CD4-positive, alpha-beta T cell treated with Interleukin-21 for 1 hour (primary cell): ENCODE results near the gene SCO2.
A peak's percentile ranks its signal among the peaks of the same experiment; 100 is the strongest.

ENCODE experiments used
- DNase-seq: peaks from one replicate; pipeline ENCODE4 v3.0.0-alpha.2; 2020

Gene SCO2, protein sequence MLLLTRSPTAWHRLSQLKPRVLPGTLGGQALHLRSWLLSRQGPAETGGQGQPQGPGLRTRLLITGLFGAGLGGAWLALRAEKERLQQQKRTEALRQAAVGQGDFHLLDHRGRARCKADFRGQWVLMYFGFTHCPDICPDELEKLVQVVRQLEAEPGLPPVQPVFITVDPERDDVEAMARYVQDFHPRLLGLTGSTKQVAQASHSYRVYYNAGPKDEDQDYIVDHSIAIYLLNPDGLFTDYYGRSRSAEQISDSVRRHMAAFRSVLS

DNA sequence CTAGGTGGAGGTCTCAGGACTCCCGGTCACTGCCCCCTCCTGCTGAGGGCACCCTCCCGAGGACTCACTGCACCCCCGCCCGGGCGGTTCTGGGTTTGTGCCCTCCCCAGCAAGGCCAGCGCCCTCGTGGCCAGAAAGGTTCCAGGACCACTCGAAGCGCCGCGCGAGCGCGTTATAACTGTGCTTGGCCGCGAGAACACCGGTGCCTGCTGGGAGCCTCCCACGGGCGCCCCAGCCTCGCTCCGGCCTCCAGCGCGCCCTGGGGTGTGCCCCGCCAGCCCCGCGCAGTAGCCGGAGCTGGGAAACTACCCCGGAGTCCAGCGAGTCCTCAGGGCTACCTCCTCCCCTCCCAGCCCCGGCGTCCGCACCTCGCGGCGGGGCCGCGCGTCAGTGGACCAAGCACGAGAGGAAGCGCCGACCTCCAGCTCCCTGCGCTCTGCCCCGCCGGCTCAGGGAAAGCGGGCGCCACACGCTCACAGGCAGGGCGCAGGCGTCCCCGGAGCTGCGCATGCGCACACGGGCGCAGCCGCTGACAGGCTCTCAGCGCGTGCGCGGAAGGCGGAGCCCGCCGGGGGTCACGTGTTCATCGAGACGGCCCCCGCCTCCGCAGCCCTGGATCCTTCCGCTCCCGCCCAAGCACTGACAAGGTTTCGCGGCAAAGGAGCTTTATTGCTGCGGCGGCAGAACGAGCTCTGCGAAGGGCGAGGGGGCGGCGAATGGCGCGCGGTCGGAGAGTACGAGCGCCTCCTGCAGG lies at the start of gene SCO2:
SCO2 (minus strand) TSS at position 495 of the 754 bp plus-strand sequence. CDS start 1,187 bp downstream, outside the sequence.
- peak; percentile 97 for DNase-seq

DNA sequence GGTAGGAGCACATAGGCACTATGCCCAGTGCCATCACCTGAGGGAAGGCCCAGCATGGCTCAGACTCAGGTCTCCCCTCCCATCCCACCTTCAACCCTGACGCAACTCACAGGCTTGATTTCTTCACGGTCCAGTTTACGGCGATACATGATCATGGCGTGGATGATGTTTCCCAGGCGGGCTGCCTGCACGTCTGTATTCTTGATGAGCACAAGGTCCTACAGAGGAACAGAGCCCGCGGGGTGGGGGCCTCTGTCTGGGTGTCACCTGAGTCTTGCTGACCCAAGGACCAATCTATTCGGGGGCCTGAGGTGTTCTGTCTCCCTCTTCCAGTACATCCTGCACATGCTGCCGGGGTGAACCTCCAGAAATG lies 49.0 kb upstream of the SCO2 start:
- no peak for DNase-seq

DNA sequence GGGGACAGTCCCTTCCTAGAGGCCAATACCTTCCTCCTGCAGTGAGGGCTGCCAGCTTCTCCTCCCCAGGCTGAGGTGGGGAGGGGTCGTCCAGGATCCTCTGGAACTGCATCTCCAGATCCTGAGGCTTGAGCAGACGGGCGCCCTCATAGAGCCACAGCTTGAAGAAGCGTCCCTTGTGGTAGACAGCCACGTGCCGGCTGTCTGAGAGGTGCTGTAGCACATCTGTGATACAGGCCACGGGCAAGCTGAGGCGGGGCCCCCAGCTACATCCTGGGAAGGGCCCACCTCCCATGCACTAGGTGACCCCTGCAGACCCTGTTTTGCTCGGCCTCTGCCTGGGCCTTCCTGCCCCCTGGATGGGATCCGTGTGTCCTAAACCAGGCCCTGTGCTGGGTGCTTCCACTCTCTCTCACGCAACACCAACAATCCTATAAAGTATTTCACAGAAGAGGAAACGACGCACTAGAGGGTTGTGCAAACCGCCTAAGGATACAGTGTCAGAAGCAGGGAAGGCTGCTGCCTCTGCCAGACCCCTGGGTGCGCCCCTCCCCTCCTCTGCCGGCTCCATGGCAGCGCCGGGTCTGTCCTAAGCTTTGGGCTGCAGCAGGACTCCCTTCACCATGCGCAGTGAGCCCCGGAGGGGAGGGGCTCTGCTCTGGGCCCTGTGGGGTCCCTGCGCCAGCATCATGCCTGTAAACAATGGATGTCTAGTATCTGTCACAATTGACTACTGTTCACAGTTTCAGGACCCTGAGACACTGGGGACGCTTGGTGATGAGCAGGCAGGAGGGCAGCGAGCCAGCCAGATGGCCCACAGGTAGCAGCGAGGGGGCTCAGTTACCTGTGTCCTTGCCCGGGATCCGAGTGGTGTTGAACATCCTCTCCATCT lies 48.3 kb upstream of the SCO2 start:
- no peak for DNase-seq

DNA sequence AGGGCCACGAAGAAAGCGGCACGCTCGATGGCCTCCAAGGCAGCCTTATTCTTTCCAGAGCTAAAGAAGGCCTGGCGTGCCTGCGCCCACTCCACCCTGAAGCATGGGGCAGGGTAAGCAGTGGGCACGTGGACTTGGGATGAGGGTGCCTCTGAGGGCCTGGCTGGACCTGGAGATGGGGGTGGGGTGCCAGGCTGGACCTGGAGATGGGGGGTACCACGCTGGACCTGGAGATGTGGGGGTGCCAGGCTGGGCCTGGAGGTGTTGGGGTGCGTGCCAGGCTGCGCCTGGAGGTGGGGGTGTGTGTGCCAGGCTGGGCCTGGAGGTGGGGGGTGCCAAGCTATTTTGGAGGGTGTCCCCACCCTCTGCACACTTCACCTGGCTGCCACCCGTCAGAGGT lies 47.6 kb upstream of the SCO2 start:
- DNase-seq = no peak

DNA sequence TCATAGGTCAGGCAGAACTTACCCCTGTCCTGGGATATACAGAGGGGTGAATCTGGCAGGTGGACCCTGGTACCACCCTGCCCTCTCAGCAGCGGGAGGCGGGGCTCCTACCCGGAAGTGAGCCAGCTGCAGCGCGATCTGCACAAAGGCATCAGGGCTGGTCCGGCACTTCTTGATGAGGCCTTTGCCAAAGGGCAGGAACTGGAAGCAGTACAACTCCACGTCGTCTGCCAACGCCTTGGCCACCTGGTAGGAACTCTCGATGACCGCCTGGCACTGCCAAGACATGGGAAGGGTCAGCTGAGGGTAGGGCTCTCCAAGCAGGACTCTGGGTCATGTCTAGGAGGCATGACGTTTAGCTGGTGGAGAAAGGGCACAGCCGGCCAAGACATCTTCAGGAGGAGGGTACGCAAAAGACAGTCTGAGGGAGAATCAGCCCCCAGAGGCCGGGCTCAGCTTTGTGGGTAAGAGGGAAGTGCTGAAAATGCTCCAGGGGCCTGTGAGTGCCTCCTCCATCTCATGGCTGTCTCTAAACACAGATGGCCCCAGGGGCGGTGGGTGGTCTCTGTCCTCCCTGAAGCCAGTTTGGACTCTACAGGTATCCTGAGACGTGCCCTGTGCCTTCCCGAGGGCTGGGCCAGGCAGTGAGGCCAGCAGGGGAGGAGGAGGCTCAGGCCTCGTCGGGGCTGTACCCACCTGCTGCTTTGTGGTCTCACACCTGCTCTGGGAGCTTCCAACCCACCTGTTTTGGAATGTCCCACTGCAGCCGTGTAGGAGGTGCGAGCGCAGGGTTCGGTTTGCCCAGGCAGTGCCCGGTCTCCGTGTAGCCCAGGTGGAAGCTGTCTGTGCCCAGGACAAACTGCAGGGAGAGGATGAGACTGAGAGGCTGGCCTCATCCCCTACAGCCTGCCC lies 46.1 kb upstream of the SCO2 start:
- no peak for DNase-seq

DNA sequence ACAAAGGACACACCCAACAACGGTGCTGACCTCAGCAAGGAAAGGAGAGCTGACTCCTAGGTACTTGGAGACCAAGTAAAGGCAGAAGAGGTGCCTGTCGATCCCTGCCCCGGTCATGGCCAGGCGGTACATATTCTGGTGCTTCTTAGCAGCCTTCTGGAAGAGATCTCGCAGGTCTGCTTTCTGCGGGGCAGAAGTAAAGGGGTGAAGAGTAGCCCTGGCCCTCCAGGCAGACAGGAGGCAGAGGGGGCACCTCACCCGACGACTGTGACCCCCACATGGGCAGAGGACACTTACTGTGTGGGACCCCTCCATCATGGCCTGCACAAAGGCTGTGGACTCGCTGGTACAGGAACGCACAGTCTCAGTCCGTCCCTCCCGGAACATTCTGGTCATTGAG lies 45.5 kb upstream of the SCO2 start:
- no peak for DNase-seq

DNA sequence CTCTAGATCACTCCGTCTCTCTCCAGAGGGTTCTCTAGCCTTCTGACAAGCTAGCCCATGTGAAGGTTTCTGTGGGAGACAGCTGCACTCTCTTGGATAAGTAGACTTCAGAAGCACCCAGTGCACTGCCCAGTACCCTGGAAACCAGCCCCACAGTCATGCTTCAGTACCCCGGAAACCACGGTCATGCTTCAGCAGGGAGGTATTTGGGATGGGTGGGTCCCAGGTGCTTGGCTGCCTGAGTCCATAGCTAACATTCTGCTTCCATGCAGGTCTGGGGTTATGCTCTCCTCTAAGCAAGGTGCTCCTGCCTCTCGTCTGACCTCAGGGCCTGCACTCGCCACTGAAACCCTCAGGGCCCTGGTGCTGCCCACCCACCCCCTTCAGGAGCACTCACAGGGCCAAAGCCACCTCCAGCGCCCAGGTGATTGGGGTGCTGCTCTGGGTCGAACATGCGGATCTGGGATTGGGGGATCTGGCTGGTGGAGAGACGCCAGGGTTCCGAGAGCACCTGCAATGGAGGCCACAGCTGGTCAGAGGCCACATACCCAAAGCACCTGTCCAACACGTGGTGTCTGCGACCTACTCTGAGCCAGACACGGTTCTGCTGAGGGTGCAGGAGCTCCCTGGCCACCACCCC lies 44.6 kb upstream of the SCO2 start:
- no peak for DNase-seq

DNA sequence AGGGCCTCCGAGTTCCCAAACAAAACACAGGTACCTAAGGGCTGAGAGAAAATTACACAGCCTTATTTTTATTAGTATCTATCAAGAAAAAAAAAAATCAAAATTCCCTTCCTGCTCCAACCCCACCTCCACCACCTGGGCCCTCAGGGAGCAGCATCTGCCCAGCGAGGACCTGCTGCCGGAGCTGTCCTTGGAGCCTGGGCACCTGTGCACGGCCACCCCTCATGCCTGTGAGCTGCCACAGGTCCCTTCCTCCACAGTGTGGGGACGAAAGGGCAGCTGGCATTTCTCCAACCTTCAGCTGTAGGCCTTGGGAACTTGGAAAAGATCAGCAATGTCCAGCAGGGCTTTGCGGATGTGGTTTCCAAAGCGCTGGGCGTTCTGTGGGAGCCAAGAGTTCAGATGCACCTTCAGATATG lies 43.7 kb upstream of the SCO2 start:
- no peak for DNase-seq

DNA sequence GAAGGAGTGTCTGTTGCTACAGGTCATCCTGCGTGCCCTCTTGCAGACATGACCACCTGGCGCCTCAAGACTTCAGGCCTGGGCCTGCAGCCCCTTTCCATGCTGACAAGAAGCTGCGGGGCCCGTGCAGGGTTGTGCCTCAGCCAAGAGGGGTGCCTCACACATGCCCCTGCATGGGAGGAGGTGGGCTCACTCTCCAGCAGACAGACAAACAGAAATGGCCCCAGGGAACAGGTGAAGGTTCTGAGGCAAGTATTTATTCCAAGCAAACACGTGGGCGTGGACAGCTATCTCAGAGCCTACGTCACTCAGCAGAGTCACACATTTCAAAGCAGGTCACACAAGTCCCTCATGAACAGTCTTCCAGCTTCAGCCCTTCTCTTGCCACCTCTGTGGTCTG lies 43.2 kb upstream of the SCO2 start:
- DNase-seq = no peak

DNA sequence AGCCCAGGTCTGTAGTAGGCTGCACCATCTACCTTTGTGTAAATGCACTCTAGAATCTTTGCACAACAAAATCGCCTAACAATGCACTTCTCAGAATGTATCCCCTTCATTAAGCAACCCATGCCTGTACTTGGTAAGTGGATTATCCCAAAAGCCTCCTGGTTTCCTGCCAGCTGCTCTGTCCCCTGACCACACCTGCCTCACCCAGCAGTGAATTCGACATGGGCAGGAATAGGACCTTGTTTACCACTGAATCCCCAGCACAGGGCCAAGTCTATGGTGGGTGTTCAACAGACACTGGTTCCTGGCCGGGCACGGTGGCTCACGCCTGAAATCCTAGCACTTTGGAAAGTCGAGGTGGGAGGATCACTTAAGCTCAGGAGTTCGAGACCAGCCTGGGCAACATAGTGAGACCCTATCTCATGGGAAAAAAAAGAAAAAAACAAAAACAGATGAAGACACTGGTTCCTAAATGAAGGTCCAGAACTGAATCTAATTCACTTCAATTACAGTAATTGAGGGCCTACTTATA lies 42.4 kb upstream of the SCO2 start:
- DNase-seq = no peak

DNA sequence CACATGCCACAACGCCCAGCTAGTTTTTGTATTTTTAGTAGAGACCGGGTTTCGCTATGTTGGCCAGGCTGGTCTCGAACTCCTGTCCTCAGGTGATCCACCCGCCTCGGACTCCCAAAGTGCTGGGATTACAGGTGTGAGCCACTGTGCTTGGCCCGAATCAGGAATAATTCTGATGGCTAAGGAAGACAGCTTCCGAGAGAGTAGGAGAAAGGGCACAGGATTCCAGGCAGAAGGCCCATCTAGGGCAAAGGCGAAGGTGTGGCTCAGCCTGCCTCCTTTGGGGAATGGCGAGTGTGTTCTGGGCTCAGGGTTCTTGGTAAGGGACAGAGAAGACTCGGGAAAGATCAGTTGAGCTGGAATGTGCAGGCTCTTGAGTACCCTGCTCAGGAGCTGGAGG lies 38.9 kb upstream of the SCO2 start:
- DNase-seq = no peak

DNA sequence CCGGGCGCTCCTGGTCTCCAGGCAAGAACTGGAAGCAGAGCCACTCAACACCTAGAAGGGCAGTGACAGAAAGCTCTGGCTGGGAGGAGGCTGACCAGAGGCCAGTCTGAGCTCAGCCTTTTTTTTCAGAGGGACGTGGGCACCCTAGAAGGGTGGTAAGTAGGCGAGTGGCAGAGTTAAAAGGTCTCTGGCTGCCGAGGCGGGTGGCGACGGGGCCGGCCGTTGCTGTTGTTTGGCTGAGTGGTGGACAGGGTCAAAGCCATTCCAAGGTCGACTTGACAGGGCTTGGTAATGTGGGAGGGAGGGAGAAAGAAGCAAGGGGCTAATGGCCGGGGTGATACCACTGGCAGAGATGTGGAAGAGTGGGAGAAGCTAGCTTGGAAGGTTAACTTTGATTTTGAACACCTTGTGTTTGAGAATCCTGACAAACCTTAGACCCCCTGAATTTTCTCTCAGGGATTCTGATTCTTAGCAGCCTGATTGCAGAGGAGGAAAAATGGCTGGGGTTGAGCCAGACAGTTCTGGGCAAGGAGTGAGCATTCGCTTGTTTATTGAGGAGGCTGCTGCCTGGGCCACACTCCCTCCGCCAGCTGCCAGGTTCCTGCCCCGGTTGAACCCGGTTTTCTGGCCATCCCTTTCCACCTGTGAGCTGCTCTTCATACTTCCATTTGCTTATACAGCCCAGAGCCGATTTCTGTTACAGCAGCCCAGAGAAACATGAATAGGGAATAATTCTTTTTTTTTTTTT lies 38.2 kb upstream of the SCO2 start:
- no peak for DNase-seq

DNA sequence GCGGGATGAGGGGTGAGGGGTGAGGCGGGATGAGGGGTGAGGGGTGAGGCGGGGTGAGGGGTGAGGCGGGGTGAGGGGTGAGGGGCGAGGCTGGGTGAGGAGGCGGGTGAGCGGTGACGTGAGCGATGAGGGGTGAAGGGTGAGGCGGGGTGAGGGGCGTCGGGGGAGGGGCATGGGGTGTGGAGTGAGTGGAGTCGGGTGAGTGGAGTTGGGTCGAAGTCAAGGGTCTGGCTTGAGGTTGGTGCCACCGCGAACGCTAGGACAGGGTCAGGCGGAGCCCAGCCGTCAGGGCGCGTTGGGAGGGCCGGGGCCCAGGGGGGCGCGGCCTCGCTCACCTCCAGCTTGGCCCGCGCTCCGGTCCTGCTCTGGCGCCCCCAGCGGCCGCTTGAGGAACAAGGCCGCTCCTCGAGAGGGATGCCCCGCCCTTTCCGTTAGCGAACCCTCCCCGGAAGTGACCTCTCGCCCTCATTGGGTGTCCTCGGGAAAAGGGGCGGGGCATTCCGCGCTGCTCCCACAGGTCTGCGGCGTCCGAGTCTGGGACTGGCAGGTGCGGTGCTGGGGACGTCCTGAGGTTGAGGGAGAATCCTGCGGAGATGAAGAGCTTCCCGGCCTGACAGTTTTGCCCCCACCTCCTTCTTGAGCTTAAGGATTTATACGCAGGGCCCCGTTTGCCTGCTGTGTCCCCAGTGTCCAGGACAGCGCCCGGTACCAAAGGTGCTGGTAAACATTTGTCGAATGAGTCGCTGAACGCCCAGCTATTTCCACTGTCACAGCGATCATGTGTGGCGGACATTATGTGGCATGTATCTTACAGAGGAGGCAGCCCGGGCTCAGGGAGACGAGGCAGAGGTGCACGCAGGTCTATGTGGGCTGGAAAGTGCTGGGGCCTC lies 37.4 kb upstream of the SCO2 start, which contains the start of gene SYCE3:
SYCE3 (minus strand) TSS at position 397 of the 890 bp plus-strand sequence. CDS start 6,514 bp downstream, outside the sequence.
- DNase-seq = peak; percentile 97

DNA sequence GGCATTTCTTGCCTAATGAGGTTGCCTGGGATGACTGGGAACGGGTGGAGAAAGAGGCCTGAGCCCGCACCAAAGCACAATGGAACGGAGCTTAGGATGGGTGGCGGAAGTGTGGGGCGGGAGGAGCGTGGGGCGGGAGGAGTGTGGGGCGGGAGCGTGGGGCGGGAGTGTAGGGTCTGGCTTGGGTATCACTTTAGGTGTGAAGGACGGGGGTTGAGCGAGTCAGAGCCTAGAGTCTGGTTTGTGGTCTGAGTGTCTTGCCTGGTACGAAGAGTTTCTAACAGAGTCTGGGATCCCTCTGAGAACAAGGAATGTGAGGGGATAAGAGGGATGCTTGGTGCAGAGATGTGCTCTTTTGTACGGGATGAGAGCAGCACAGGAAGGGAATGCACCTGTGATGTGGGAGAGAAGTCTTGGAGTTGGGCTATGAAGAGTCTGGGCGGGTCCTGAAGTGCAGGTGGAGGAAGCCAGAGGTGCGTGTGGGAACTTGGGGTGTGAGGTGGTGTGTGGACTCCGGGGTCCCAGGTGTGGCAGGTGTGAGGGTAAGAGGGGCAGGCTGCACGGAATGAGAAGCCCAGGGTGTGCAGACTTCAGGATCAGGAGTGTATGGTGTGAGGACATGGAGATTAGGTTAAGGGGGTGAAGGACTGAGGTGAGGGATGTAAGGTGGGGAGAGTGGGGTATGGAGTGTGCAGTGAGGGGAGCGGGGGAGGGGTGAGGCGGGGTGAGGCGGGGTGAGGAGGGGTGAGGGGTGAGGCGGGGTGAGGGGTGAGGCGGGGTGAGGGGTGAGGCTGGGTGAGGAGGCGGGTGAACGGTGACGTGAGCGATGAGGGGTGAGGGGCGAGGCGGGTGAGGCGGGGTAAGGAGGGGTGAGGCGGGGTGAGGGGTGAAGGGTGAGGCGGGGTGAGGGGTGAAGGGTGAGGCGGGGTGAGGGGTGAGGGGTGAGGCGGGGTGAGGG lies 36.3 kb upstream of the SCO2 start:
- DNase-seq = no peak

DNA sequence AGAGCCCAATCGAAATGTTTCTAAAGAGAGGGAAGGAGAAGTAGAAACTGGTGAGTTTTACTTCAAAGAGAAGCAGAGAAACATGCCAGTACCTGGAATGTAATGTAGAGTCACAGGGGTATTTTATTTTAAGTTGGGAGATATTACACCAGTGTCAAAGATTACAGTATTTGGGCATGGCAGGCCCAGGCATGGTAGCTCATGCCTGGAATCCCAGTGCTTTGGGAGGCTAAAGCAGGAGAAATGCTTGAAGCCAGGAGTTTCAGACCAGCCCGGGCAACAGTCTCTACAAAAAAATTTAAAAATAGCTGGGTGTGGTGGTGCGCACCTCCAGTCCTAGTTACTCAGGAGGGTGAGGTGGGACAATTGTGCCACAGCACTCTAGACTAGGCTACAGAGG lies 34.6 kb upstream of the SCO2 start:
- no peak for DNase-seq

DNA sequence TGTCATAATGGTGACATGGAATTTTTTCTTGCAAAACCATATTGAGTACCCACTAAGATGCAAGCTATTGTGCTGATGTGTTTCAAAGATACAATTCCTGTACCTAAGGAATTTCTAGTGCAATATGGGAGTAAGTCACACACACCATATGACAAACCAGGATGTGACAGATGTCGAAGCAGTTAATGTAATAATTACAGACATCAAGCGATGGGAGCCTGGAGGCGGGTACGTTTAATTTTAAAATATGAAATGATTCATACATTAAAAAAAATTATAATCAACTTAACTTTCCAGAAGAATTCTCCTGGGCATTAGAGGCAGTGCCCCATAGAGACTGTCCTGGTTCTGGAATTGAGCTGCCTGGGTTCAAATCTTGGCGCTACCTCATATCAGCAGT lies 31.3 kb upstream of the SCO2 start:
- no peak for DNase-seq

DNA sequence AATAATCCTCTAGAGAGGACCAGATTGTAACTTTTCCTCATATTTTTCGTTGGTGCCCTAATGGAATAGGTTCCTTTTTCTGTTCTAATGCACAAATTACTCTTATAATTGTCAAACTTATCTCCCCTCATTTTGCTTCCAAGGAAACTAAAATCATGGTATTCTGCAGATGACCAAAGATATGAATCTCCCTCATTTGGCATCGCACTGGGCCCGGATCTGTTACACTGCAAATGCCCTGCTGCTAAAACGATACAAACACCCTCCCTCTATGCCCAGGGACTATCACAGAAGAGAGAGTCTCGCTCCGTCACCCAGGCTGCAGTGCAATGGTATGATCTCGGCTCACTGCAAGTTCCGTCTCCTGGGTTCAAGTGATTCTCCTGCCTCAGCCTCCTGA lies 27.9 kb upstream of the SCO2 start:
- DNase-seq = no peak

DNA sequence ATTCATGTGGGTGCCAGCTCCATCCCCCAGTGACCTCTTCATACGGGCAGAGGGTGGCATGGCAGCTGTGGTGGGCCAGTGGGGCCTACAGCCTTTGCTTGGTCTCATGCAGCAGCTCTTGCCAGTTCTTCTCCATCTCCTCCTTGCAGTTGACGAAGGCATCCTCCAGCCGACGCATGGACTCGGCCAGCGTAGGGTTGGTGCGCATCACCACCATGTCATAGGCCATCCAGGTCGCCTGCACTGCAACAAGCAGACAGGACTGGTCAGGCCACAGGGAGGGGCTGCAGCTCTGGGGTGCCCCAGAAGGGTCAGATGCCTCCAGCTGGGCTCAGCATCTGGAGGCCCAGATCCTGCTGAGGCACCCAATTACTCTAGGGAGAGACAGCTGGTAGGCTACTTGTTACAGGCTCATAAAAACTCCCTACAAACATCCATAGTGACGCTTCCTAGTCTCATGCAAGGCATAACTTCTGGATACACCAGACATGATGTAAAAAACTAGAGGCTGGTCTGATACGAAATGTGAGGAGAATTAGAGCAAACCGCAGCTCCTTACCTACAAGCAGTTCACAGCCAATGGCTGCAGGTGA lies 25.9 kb upstream of the SCO2 start:
- DNase-seq = no peak
